Immature natural killer cell (primary cell): Measurements from ENCODE around the gene AMFR. TPM values are rescaled to one million over a fixed set of nuclear protein-coding genes. Genes with fewer than 3 reads are reported as not detected.

Experiments used
- DNase-seq, 3 donors: peaks; one replicate each; pipeline ENCODE4 v3.0.0; 2022; ENCODE audit warnings: mixed read lengths in 1 of 3
- H3K27ac Mint-ChIP-seq, 6 donors: one replicate each; pipeline ENCODE4 v1.8.0; 2020; ENCODE audit warnings: mixed read lengths in 6 of 6, mild to moderate bottlenecking in 5 of 6, inconsistent platforms in 4 of 6, moderate library complexity in 3 of 6
- H3K27me3 Mint-ChIP-seq, 3 donors: one replicate each; pipeline ENCODE4 v1.8.0; 2020 to 2021; ENCODE audit warnings: low read depth in 3 of 3, mild to moderate bottlenecking in 3 of 3, mixed read lengths in 3 of 3, moderate library complexity in 3 of 3, inconsistent platforms in 1 of 3
- H3K36me3 Mint-ChIP-seq, 3 donors: one replicate each; pipeline ENCODE4 v1.8.0; 2020; ENCODE audit warnings: mixed read lengths in 3 of 3, inconsistent platforms in 2 of 3, mild to moderate bottlenecking in 2 of 3
- H3K4me1 Mint-ChIP-seq, 2 donors: one replicate each; pipeline ENCODE4 v1.8.0; 2020; ENCODE audit warnings: inconsistent platforms in 2 of 2, mild to moderate bottlenecking in 2 of 2, mixed read lengths in 2 of 2, moderate library complexity in 1 of 2
- H3K4me3 Mint-ChIP-seq, 5 donors: one replicate each; pipeline ENCODE4 v1.8.0; 2020; ENCODE audit warnings: mild to moderate bottlenecking in 5 of 5, mixed read lengths in 5 of 5, inconsistent platforms in 3 of 5, moderate library complexity in 3 of 5
- H3K9me3 Mint-ChIP-seq, 6 donors: one replicate each; pipeline ENCODE4 v1.8.0; 2020; ENCODE audit warnings: mild to moderate bottlenecking in 6 of 6, mixed read lengths in 6 of 6, inconsistent platforms in 4 of 6, moderate library complexity in 3 of 6
- polyA plus RNA-seq, 3 donors: library from polyadenylated mRNA; unstranded; fragments of 300-500 nt; fragmentation: Illumina TruSeq; gene quantifications; one replicate each; pipeline ENCODE4 v1.2.3, GENCODE V29; 2021

The AMFR gene
- polyA plus RNA-seq, 3 donors from 2014 or later = 17.8 to 63.3 (median 40.3) TPM

DNA sequence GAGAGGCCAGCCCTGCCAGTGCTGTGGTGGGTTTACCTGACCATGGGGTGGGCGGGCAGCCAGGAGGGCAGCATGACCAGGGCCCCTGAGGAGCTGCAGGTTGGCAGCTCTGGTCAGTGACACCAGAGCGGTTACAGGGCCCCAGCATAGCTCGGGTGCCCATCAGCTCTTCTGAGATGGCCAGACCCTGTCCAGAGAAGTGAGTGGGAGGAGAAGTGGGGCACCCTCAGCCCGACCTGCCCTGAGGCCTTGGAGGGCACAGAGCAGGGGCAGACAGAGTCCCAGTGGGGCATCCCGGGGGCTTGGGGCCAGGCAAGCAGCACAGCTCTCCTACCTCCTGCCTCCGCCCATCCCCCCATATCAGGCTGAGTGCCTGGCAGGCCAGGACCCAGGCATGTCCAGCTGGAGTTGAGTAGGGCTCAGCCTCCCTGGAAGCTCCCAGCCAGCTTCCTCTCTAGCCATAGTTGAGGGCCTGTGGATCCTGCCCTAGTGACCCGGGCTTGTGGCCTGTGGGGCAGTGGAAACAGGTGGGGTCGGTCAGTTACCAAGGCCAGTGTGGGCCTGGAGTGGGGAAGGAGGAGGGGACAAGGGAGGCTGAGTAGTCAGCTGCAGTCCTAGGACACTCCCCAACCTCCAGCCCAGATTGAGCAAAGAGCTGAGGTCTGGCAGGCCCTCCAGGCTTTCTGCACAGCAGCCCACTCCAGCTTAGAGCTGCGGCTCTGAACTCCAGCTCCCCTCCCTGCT lies 83.5 kb downstream of the AMFR start:
- DNase-seq = no peak
- no peaks in the 10 kb centered on the region for H3K4me1 Mint-ChIP-seq
- H3K27me3 Mint-ChIP-seq = peaks cover 0 to 3% (median 0%) of the 10 kb centered on the region in 3 donors
- no peak overlapping the region for H3K4me3 Mint-ChIP-seq
- H3K9me3 Mint-ChIP-seq = no peaks in the 10 kb centered on the region
- no peak overlapping the region for H3K27ac Mint-ChIP-seq
- H3K36me3 Mint-ChIP-seq = no peaks in the 10 kb centered on the region

DNA sequence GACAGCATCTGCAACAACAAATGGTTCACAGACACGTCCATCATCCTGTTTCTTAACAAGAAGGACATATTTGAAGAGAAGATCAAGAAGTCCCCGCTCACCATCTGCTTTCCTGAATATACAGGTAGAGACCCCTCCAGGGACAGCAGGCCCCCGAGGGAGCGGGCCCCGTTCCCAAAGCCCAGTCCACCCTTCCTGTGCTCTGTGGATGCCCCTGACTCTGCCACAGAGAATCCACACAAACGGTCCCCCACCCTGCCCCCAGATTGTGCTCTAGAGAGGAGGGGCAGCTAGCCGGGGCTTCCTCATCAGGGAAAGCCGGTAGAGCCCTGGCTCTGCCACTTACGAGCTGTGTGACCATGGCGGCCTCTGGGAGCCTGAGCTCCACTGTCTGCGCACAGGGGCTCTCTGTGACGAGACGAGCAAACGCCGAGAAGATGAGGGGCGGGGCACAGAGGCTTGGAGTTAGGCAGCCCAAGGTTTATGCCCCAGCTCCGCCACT lies 84.4 kb downstream of the AMFR start:
- H3K4me1 Mint-ChIP-seq = no peaks in the 10 kb centered on the region
- no peak for DNase-seq
- H3K9me3 Mint-ChIP-seq = no peaks in the 10 kb centered on the region
- H3K27me3 Mint-ChIP-seq = peaks cover 0 to 1% (median 0%) of the 10 kb centered on the region in 3 donors
- no peak overlapping the region for H3K27ac Mint-ChIP-seq
- no peaks in the 10 kb centered on the region for H3K36me3 Mint-ChIP-seq
- H3K4me3 Mint-ChIP-seq = no peak overlapping the region

DNA sequence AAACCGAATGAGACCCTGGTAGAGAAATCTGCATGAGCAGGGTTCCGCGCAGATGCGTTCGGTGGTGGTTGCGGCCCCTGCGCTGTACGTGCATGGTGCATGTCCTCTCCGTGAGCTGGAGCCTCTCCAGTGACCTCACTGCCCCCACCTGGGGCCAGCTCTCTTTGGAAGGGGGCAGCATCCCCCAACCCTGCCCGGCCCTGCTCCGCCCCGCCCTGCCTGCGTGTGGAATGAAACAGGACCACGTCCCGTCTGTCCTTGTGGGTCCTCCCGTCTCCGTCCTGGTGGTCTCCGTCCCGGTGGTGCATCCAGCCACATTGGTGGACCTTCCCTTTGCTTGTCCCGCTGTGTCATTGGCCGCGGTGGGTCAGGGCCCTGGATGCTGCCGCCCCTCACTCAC lies 84.9 kb downstream of the AMFR start:
- Mint-ChIP-seq H3K36me3 (no peaks in the 10 kb centered on the region), H3K4me3 (no peak overlapping the region), H3K9me3 (no peaks in the 10 kb centered on the region)

DNA sequence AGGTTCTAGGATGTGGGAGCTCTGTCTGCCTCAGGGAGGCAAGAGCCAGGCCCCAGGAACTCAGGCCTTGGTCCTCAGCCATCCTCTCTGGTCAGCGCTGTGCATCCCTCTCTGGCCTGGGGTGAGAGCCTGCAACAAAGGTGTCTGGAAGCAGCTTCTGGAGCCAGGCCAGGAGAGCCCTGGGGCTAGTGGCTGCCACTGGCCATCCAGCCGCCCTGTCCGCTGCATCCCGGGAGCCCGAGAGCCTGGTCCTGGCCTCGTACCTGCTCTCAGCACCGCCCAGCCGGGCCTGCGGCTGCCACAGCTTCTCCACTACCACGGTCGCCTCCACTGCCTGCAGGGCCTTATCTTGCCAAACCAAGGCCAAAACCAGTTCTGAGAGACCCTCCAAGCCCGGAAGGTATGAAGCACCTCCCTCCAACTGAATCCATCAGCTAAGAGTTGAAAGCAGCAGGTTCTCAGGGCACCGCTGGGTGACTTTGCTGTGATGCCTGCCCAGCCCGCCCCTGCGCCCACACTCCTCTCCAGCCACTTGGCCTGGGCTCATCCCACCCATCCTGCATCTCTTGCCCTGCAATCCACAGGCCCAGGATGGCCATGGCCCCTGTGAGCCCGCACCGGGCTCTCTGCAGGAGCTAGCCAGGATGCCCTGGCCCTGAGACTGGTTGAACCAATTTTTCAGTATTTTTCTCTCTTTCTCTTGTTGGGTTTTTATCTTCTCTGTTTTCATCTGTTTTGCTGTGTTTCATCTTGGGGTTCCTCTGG lies 85.7 kb downstream of the AMFR start:
- peaks cover 0 to 1% (median 0%) of the 10 kb centered on the region in 3 donors for H3K27me3 Mint-ChIP-seq
- H3K36me3 Mint-ChIP-seq = no peaks in the 10 kb centered on the region
- no peaks in the 10 kb centered on the region for H3K4me1 Mint-ChIP-seq
- H3K4me3 Mint-ChIP-seq = no peak overlapping the region
- no peaks in the 10 kb centered on the region for H3K9me3 Mint-ChIP-seq
- no peak overlapping the region for H3K27ac Mint-ChIP-seq
- DNase-seq = no peak

More for the DNA sequence above, 84.9 kb downstream of the AMFR start:
- no peak overlapping the region for H3K27ac Mint-ChIP-seq
- H3K27me3 Mint-ChIP-seq = peaks cover 0 to 1% (median 0%) of the 10 kb centered on the region in 3 donors
- DNase-seq = no peak
- H3K4me1 Mint-ChIP-seq = no peaks in the 10 kb centered on the region

DNA sequence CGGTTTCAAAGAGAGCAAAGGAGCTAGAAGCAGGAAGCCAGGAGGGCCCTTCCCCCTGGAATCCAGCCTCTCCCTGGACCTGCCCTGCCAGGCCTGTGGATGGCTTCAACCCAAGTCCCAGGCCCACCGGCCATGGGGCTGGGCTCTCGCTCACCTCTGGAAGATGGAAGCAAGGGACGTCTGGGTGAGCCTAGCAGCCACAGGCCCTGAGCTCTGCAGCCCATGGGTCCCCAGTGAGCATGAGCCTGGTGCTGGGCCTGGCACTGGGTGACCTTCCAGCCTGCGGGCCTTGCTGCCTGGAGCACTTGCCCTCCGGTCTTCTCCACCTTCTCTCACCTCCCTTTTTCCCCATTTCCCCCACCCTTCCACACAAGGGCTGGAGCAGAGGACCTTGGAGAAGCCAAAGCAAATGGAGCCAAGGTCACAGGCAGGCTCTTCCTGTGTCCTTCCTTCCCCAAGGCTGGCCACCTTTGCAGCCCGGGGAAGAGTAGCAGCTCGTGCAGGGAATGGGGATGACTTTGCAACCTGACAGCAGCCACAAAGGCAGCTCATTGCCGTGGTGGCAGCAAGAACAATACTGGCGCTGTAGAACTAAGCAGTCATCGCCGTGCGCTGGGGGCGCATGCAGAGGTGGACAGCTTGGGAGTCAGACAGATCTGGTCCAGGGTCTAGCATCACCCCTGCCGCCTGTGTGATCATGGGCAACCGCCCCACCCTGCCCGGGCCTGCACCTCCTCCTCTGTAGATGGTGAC lies 86.6 kb downstream of the AMFR start:
- Mint-ChIP-seq H3K9me3 (no peaks in the 10 kb centered on the region), H3K27me3 (peaks cover 0 to 2% (median 1%) of the 10 kb centered on the region in 3 donors), H3K36me3 (no peaks in the 10 kb centered on the region), H3K27ac (no peak overlapping the region), H3K4me1 (no peaks in the 10 kb centered on the region), H3K4me3 (no peak overlapping the region)
- DNase-seq = no peak

DNA sequence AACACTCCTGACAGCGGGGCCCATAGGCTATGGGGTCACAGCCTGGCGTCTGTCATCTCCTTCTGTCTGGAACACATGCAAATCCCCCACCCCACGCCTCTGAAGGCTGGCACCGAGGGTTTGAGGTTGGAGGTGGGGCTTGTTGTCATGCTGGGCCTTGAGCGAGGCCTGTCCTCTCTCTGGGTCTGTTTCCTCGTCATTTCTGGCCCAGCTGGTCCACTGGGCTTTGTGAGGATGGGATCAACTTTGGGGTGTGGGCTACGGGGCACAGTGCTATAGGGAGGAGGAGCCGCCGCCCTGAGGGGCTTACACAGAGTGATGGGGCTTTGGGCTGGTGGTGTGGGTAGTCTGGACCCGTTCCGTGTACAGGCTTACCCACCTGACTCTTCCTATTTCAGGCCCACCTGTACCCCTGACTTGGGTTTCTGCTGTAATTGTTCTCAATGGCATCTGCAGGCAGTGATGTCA lies 87.5 kb downstream of the AMFR start:
- no peaks in the 10 kb centered on the region for H3K9me3 Mint-ChIP-seq
- no peak for DNase-seq

DNA sequence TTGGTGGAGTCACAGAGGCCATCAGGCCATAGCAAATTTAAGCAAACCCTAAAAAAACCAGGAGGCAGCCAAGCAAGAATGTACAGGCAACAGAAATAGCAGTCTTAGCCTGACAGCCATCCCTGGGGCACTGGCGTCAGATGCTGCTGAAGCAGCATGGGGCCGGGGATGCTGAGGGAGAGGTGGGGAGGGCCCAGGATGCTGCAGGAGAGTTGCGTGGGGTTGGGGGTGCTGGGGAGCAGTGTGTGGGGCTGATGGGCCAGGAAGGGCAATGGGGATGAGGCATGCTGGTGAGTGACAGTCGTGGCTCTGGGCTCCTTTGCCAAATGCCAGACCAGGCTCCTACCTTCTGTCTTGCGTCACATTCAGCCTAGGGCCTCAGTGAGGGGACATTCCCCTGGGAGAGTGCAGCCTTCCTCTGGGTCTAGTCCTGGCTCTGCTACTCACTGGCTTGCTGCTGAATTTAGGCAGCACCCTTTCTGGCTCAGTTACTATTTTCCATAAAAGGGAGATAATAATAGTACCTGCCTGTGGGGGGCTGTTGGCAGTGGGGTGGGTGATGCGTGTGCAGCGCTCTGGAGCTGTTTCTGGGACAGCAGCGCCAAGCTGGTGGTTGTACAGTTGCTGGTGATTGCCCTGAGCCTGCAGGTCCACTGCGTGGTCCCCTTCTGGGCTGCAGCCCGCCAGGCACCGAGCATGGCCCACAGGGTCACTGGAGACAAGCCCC lies 88.1 kb downstream of the AMFR start:
- no peaks in the 10 kb centered on the region for H3K4me1 Mint-ChIP-seq
- H3K4me3 Mint-ChIP-seq = no peak overlapping the region
- H3K36me3 Mint-ChIP-seq = no peaks in the 10 kb centered on the region
- no peak for DNase-seq
- H3K27ac Mint-ChIP-seq = no peak overlapping the region
- peaks cover 0 to 2% (median 1%) of the 10 kb centered on the region in 3 donors for H3K27me3 Mint-ChIP-seq
- no peaks in the 10 kb centered on the region for H3K9me3 Mint-ChIP-seq

More for the DNA sequence above, 87.5 kb downstream of the AMFR start:
- H3K36me3 Mint-ChIP-seq = no peaks in the 10 kb centered on the region
- H3K4me1 Mint-ChIP-seq = no peaks in the 10 kb centered on the region
- H3K27ac Mint-ChIP-seq = no peak overlapping the region
- no peak overlapping the region for H3K4me3 Mint-ChIP-seq
- H3K27me3 Mint-ChIP-seq = peaks cover 0 to 2% (median 1%) of the 10 kb centered on the region in 3 donors

DNA sequence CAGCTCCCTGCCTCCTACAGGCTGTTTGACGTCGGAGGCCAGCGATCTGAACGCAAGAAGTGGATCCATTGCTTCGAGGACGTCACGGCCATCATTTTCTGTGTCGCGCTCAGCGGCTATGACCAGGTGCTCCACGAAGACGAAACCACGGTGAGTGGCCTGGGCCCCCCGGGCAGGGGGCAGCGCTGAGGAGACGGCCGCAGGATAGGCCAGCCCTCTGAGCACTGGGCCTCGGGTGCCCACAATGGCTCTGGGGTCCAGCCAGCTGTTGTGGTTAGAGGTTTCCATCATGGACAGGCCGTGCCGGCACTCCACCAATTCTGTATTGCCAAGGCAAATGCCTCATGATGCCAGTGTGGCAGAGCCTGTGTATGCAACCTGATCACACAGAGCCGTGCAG lies 88.6 kb downstream of the AMFR start:
- H3K36me3 Mint-ChIP-seq = no peaks in the 10 kb centered on the region
- no peaks in the 10 kb centered on the region for H3K9me3 Mint-ChIP-seq
- no peak overlapping the region for H3K27ac Mint-ChIP-seq
- no peak overlapping the region for H3K4me3 Mint-ChIP-seq
- H3K27me3 Mint-ChIP-seq = peaks cover 0 to 2% (median 1%) of the 10 kb centered on the region in 3 donors
- no peak for DNase-seq
- H3K4me1 Mint-ChIP-seq = no peaks in the 10 kb centered on the region

DNA sequence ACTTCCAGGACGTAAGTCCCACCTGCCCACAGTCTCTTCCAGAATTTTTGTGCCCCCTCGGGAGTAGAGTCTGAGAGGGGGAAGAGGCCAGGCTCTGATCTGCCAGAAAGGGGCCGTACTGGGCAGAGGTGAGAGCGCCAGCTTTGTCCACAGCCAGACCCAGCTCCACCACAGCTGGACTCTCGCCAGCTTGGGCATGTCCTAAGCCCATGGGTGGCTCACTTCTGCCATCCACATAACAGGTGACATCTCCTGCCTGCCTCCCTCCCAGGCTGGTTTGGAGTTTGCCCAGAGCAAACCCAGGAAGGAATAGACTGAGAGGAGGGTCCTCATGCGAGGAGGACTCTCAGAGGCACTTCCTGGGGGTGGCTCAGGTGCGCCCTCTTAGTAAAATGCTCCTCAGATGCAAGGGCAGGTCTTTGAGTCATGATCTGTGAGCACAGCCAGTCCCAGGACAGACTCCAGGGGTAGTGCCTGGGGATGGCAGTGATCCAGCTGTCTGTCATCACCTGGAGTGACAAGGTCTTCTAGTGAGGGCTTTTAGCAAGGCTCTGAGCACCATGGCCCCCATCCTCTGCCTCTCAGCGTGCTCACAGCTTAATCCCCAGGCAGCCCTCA lies 89.2 kb downstream of the AMFR start:
- no peak for DNase-seq
- no peaks in the 10 kb centered on the region for H3K4me1 Mint-ChIP-seq
- no peaks in the 10 kb centered on the region for H3K36me3 Mint-ChIP-seq
- H3K27ac Mint-ChIP-seq = no peak overlapping the region
- H3K9me3 Mint-ChIP-seq = no peaks in the 10 kb centered on the region
- H3K4me3 Mint-ChIP-seq = no peak overlapping the region
- peaks cover 0 to 2% (median 1%) of the 10 kb centered on the region in 3 donors for H3K27me3 Mint-ChIP-seq

DNA sequence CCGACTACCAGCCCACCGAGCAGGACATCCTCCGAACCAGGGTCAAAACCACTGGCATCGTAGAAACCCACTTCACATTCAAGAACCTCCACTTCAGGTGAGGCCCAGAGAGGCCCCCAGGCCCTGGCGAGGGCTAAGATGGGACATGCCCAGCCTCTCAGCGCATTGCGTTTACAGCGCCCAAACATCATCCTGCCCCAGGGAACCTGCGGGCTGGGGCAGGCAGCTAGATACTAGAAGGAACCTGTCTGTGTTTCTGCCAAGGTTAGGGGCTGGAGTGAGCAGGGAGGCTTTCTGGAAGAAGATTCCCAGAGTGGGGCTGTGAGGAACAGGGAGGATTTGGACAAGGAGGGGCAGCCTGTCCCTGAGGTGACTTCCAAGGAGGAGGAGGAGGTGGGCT lies 90.6 kb downstream of the AMFR start:
- H3K36me3 Mint-ChIP-seq = no peaks in the 10 kb centered on the region
- no peaks in the 10 kb centered on the region for H3K9me3 Mint-ChIP-seq
- DNase-seq = no peak

DNA sequence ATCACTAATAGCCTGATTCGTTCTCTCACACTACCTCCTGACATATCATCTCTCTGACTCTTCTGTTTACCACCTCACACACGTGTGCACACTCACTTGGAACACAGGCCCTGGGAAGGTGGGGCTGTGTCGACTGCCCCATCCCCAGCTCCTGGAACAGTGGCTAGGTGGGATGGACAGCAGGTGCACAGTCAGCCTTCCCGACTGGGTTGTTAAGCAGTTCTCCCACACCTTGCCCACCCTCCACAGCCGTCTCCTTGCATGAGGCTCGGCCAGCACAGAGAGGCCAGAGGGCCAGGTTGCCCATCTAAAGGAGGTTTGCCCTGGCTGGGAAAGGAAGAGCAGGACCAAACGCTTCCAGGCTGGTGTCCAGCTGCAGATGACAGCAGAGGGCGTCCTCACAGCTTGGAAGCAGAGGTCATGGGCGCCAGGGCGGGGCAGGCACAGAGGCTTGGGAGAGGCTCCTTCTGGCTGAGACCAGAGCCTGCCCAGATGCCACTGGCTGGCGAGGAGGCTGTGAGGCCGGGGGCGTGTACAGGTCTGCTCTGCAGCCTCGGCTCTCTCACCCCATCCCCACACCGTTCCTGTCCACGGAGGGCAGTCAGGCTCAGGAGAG lies 92.8 kb downstream of the AMFR start:
- no peak overlapping the region for H3K4me3 Mint-ChIP-seq
- H3K27ac Mint-ChIP-seq = no peak overlapping the region
- no peak for DNase-seq
- H3K9me3 Mint-ChIP-seq = no peaks in the 10 kb centered on the region
- H3K4me1 Mint-ChIP-seq = no peaks in the 10 kb centered on the region
- H3K36me3 Mint-ChIP-seq = no peaks in the 10 kb centered on the region
- H3K27me3 Mint-ChIP-seq = peaks cover 0 to 2% (median 1%) of the 10 kb centered on the region in 3 donors

More for the DNA sequence above, 90.6 kb downstream of the AMFR start:
- Mint-ChIP-seq H3K27me3 (peaks cover 0 to 2% (median 1%) of the 10 kb centered on the region in 3 donors), H3K27ac (no peak overlapping the region), H3K4me3 (no peak overlapping the region), H3K4me1 (no peaks in the 10 kb centered on the region)

DNA sequence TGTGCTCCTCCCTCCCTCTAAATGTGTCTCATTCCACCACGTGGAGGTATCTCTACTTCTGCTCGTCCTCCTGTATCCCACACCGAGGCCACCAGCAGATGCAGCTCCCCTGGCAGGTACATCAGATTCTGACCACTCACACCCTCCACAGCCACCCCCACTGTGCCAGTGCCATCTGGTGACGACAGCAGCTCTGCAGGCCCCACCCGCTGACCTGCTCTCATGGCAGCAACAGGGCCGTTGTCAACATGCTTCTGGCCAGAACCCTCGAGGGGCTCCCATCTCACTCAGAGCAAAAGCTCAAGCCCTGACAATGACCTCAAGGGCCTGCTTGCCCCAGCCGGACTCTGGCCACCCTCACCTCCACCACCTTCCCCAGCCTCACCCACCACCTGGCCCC lies 93.4 kb downstream of the AMFR start:
- H3K27me3 Mint-ChIP-seq = peaks cover 0 to 2% (median 0%) of the 10 kb centered on the region in 3 donors
- H3K36me3 Mint-ChIP-seq = no peaks in the 10 kb centered on the region
- no peak for DNase-seq
- H3K4me3 Mint-ChIP-seq = no peak overlapping the region
- H3K4me1 Mint-ChIP-seq = no peaks in the 10 kb centered on the region
- no peak overlapping the region for H3K27ac Mint-ChIP-seq
- H3K9me3 Mint-ChIP-seq = no peaks in the 10 kb centered on the region
